SW 1271 (cell line): ENCODE results near the gene PMS2.
"Not testable (repeated sequence)": the region's sequence is repeated elsewhere in the genome, so short reads cannot be mapped to it uniquely, and the experiment has no call there.

ENCODE experiments used
- DNase-seq, 2 experiments: peaks; one replicate each; lab custom pipeline; 2025; lab: John Stamatoyannopoulos, UW

The PMS2 gene

GRCh38 chr7:6008668-6009611 lies at the start of gene PMS2, which contains the start of gene AIMP2:
TSS of gene PMS2 (minus strand) at chr7:6009049. CDS start at chr7:6009019, 30 bp downstream.
TSS of gene AIMP2 (plus strand) at chr7:6009272. CDS start at chr7:6009364, 92 bp downstream.
- peak; percentile 98 to 99 for DNase-seq

- no peak for DNase-seq
These were observed 48.7 kb upstream of the PMS2 start for GRCh38 chr7:6057316-6058129.

GRCh38 chr7:6056616-6057015 lies 47.8 kb upstream of the PMS2 start:
- DNase-seq = no peak

- DNase-seq = not testable (repeated sequence)
These were observed 42.3 kb upstream of the PMS2 start for GRCh38 chr7:6051185-6051584.

GRCh38 chr7:6049780-6050179 lies 40.9 kb upstream of the PMS2 start:
- DNase-seq = no peak

GRCh38 chr7:6035686-6036085 lies 26.8 kb upstream of the PMS2 start:
- DNase-seq = no peak

- DNase-seq = no peak
These were observed 26.3 kb upstream of the PMS2 start for GRCh38 chr7:6035165-6035564.

GRCh38 chr7:6032641-6033040 lies 23.8 kb upstream of the PMS2 start:
- no peak for DNase-seq

- no peak for DNase-seq
These were observed 23.3 kb upstream of the PMS2 start for GRCh38 chr7:6032167-6032566.

GRCh38 chr7:6031567-6031966 lies 22.7 kb upstream of the PMS2 start:
- no peak for DNase-seq

- DNase-seq = no peak
These were observed 22.1 kb upstream of the PMS2 start, which contains the start of gene ANKRD61 for GRCh38 chr7:6030988-6031387. TSS of gene ANKRD61 (plus strand) at chr7:6031376. CDS start at chr7:6031376, 0 bp downstream.

GRCh38 chr7:6028563-6028962 lies 19.7 kb upstream of the PMS2 start:
- DNase-seq = no peak

- DNase-seq = no peak
These were observed 19.0 kb upstream of the PMS2 start for GRCh38 chr7:6027806-6028365.

- DNase-seq = no peak
These were observed 18.0 kb upstream of the PMS2 start for GRCh38 chr7:6026820-6027311.

- DNase-seq = peak in 1 of 2 experiments; percentile 29
These were observed 17.4 kb upstream of the PMS2 start for GRCh38 chr7:6026011-6026819.

GRCh38 chr7:6023974-6024435 lies 15.2 kb upstream of the PMS2 start:
- DNase-seq = no peak

- DNase-seq = no peak
These were observed 13.9 kb upstream of the PMS2 start for GRCh38 chr7:6022707-6023106.

GRCh38 chr7:6020371-6021286 lies 11.8 kb upstream of the PMS2 start:
- no peak for DNase-seq

GRCh38 chr7:6016653-6016966 lies 7.8 kb upstream of the PMS2 start:
- DNase-seq = no peak
